Adrenal gland (tissue), 12 donors: ENCODE measurements around the gene PARD3B. TPM values are rescaled to one million over a fixed set of nuclear protein-coding genes. Genes with fewer than 3 reads are reported as not detected.

ENCODE experiments used
- DNase-seq, 7 donors: peaks; one replicate each; pipeline ENCODE4 v3.0.0-alpha.2; 2019 to 2020
- H3K27ac ChIP-seq, 5 donors: fragments of 200-600 bp; sonication (generic) in 4 of 5; 1 replicate in 3 of 5; 2 replicates in 2 of 5; pipeline versions ENCODE4 v1.5.1 to v1.8.0; 2016 to 2020; ENCODE audit warnings: mild to moderate bottlenecking in 1 of 5
- H3K27me3 ChIP-seq: fragments of 200-600 bp; 2 replicates; pipeline ENCODE4 v1.8.0; 2021
- H3K36me3 ChIP-seq, 2 donors: fragments of 200-600 bp; replicated peaks in 1 of 2; 1 replicate in 1 of 2; 2 replicates in 1 of 2; pipeline versions ENCODE4 v1.5.1 to v1.8.0; 2018 to 2022
- H3K4me1 ChIP-seq, 2 donors: fragments of 200-600 bp; replicated peaks in 1 of 2; 1 replicate in 1 of 2; 2 replicates in 1 of 2; pipeline versions ENCODE4 v1.5.1 to v1.8.0; 2018 to 2021
- H3K4me3 ChIP-seq, 4 donors: fragments of 200-600 bp; sonication (generic) in 3 of 4; one replicate each; pipeline ENCODE4 v1.5.1; 2016 to 2018
- H3K9me3 ChIP-seq, 3 donors: fragments of 200-600 bp; sonication (generic) in 1 of 3; replicated peaks in 1 of 3; 1 replicate in 2 of 3; 2 replicates in 1 of 3; pipeline versions ENCODE4 v1.5.1 to v1.8.0; 2016 to 2021
- POLR2A ChIP-seq, 2 donors: fragments of 450-650 bp; IDR thresholded peaks; one replicate each; pipeline ENCODE4 v1.6.1; 2017; ENCODE audit warnings: antibody characterized with exemption in 2 of 2, mild to moderate bottlenecking in 2 of 2, moderate library complexity in 1 of 2
- WGBS, 4 donors: extraction: QIAGEN DNeasy Blood & Tissue Kit in 2 of 4; methylation state at CpG; one replicate each; pipeline versions ENCODE4 v1.1.5 to v1.1.7; 2013 to 2017; 5-methylcytosine and 5-hydroxymethylcytosine counted together
- intact Hi-C, 2 donors: fragments of 100-400 bp; cut with DNase I; formaldehyde crosslinking; loops; one replicate each; pipeline versions ENCODE4 v1.14.1 to v1.15.0; 2022 to 2023
- polyA plus RNA-seq, 3 donors: library from polyadenylated mRNA; stranded (reverse); fragments of 200-250 nt in 2 of 3; fragments of 350-450 nt in 1 of 3; fragmentation: Illumina TruSeq in 1 of 3; extraction: RNeasy Lipid Tissue Mini Kit (QIAGEN cat#74804) in 1 of 3; gene quantifications; one replicate each; pipeline ENCODE4 v1.2.3, GENCODE V29; 2013 to 2014
- total RNA-seq, 9 donors: library from RNA; depleted of rRNA in 4 of 9; stranded (reverse); fragments of >200 nt in 4 of 9; fragments of 120-200 nt in 1 of 9; fragmentation: NEBNext Ultra II Directional in 1 of 9; extraction: Animal tissue kit (Norgen Biotek cat#: 25700) in 1 of 9; gene quantifications; one replicate each; pipeline versions ENCODE4 v1.1.0 to v1.2.4, GENCODE V29; 2013 to 2023
- TF ChIP-seq, protein P1 (sequence below), 6 experiments: fragments of 450-650 bp in 4 of 6; fragments of 200-600 bp in 2 of 6; sonication (generic) in 1 of 6; IDR thresholded peaks; 1 replicate in 5 of 6; 2 replicates in 1 of 6; pipeline versions ENCODE4 v1.5.1 to v1.8.0; 2016 to 2021; ENCODE audit warnings: antibody characterized with exemption in 6 of 6, mild to moderate bottlenecking in 2 of 6, moderate library complexity in 1 of 6
- donor health status: healthy with polysubstance abuse.
- donor health status: Bipolar disorder and iron deficiency.
- donor health status: DM: yes; HTN: yes; CAD: no.
- donor health status: DM: no; HTN: no; CAD: no.
- donor health status: DM: no; HTN: no; CAD: no.
- donor health status: DM: yes; HTN: yes; CAD: no.

PARD3B gene
- total and polyA plus RNA-seq, 12 donors = 1.9 to 20.4 (median 9.5) TPM

DNA sequence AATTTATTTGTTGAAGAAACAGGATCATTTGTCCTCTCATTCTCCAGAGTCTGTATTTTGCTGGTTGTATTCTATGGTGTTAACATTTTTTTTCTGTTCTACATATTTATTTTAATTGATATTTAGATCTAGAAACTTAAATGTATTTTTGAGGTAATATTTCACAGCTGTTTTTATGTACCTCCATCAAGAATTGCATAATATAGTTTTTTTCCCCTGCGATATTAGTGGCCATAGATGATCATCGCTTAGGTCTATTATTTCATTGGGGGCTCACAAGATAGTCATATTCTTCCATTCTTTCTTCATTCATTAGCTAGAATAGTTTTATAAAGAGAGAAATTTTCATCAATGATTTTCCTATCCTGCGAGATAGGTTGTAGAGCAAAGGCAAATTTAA is 89.3 kb downstream of the PARD3B start:
- Histone ChIP-seq H3K9me3 (no peaks in the 10 kb centered on the region), H3K27ac (no peak overlapping the region), H3K4me3 (no peak overlapping the region), H3K4me1 (no peaks in the 10 kb centered on the region), H3K27me3 (no peaks in the 10 kb centered on the region), H3K36me3 (no peaks in the 10 kb centered on the region)
- DNase-seq = no peak
- TF ChIP-seq, protein P1, sequence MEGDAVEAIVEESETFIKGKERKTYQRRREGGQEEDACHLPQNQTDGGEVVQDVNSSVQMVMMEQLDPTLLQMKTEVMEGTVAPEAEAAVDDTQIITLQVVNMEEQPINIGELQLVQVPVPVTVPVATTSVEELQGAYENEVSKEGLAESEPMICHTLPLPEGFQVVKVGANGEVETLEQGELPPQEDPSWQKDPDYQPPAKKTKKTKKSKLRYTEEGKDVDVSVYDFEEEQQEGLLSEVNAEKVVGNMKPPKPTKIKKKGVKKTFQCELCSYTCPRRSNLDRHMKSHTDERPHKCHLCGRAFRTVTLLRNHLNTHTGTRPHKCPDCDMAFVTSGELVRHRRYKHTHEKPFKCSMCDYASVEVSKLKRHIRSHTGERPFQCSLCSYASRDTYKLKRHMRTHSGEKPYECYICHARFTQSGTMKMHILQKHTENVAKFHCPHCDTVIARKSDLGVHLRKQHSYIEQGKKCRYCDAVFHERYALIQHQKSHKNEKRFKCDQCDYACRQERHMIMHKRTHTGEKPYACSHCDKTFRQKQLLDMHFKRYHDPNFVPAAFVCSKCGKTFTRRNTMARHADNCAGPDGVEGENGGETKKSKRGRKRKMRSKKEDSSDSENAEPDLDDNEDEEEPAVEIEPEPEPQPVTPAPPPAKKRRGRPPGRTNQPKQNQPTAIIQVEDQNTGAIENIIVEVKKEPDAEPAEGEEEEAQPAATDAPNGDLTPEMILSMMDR (IDR thresholded peaks at IDR 0.05) = no peak
- no peak for TF ChIP-seq POLR2A (IDR thresholded peaks at IDR 0.05)
- WGBS, 4 donors = 93 to 99% (median 96%) methylated on average over 3 of the region's 3 CpGs
- intact Hi-C loops = no loop called here

DNA sequence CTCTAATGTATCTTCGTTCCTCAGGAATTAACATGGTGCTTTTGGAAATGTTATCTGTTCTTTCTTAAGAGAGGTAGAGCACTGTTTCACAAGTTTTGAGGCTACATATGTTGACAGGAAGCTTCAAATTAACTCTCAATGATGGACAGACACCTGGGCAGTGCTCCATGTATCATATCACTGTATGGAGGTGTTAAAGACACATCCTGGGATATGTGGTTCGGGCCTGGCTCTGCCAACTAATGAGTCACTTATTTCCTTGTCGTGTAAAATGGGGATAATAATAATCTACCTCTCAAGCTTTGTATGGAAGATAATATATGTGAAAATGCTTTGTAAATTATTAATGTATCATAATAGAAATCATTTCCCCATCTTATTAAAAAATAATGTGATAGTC is 90.2 kb downstream of the PARD3B start:
- Histone ChIP-seq H3K4me1 (no peaks in the 10 kb centered on the region), H3K4me3 (no peak overlapping the region), H3K36me3 (no peaks in the 10 kb centered on the region), H3K9me3 (no peaks in the 10 kb centered on the region), H3K27ac (no peak overlapping the region), H3K27me3 (no peaks in the 10 kb centered on the region)
- intact Hi-C loops = no loop called here
- WGBS, 4 donors = 61 to 84% (median 62%) methylated on average over 3 of the region's 3 CpGs
- TF ChIP-seq, protein P1 (IDR thresholded peaks at IDR 0.05) = no peak
- TF ChIP-seq POLR2A (IDR thresholded peaks at IDR 0.05) = no peak
- no peak for DNase-seq

DNA sequence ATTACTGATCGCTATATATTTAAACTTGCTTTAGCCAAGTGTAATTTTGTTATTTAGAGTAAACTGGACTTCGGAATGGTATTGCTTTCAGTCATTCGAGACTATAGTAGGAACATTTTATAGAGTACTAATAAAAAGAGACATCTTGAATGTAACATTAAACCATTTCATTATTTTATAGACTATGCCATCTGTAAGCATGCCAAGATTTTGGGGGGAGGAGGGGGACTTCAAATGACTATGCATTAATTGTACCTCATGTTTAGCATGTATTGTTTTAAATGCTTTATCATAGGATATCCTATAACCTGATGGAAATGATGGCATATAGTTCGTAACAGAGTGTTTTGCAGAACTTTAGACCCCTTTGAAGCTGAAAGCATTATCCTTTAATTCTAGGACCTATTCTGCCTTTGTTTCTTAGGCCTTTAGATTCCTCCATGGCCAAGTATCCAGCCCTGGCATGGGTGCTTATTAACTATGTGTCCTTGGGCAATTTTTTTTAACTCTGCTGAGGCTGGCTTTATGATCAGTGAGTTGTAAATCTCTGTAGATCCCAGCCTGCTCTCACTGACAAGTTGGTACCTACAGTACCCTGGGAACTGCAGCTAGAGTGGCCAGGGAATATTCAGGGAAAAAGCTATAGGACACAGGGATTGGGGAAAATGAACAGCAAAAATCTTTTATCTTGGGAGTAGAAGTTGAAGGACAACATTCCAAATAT is 93.4 kb downstream of the PARD3B start:
- no peaks in the 10 kb centered on the region for H3K36me3 ChIP-seq
- no peak for DNase-seq
- WGBS, 4 donors = 92 to 98% (median 95%) methylated on average over 4 of the region's 4 CpGs
- H3K27me3 ChIP-seq = no peaks in the 10 kb centered on the region
- no peak overlapping the region for H3K27ac ChIP-seq
- H3K4me1 ChIP-seq = no peaks in the 10 kb centered on the region
- TF ChIP-seq, protein P1 (IDR thresholded peaks at IDR 0.05) = no peak
- TF ChIP-seq POLR2A (IDR thresholded peaks at IDR 0.05) = no peak
- intact Hi-C loops = no loop called here
- no peak overlapping the region for H3K4me3 ChIP-seq
- no peaks in the 10 kb centered on the region for H3K9me3 ChIP-seq

DNA sequence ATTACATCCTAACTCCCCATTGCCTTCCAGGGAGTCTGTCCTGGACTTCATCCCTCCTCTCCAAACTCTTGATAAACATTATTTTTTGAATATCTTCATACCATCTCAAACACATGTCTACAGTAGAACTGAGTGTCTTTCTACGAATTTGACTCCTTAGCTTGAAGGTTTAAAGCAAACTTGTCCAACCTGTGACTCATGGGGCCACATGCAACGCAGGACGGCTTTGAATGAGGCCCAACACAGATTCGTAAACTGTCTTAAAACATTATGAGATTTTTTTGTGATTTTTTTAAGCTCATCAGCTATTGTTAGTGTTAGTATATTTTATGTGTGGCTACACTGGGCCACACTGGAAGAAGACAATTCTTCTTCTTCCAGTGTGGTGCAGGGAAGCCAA is 98.1 kb downstream of the PARD3B start:
- 83 to 89% (median 87%) methylated on average over 4 of the region's 4 CpGs for WGBS, 4 donors
- H3K27ac ChIP-seq = no peak overlapping the region

More for the DNA sequence above, 98.1 kb downstream of the PARD3B start:
- intact Hi-C loops = no loop called here
- TF ChIP-seq, protein P1 (IDR thresholded peaks at IDR 0.05) = no peak
- no peak for TF ChIP-seq POLR2A (IDR thresholded peaks at IDR 0.05)
- no peak for DNase-seq
- Histone ChIP-seq H3K36me3 (no peaks in the 10 kb centered on the region), H3K27me3 (no peaks in the 10 kb centered on the region), H3K4me1 (no peaks in the 10 kb centered on the region), H3K4me3 (no peak overlapping the region), H3K9me3 (no peaks in the 10 kb centered on the region)
